Tibial nerve (tissue), 4 donors: ENCODE results near the gene PLEKHA6. TPM values are rescaled to one million over a fixed set of nuclear protein-coding genes. Genes with fewer than 3 reads are reported as not detected.

Source experiments
- DNase-seq, 2 donors: peaks; one replicate each; pipeline ENCODE4 v3.0.0-alpha.2; 2019; ENCODE audit warnings: low spot score in 2 of 2
- H3K27ac ChIP-seq, 4 donors: fragments of 200-600 bp; sonication (generic) in 3 of 4; one replicate each; pipeline ENCODE4 v1.5.1; 2017 to 2019; ENCODE audit warnings: mild to moderate bottlenecking in 1 of 4
- H3K27me3 ChIP-seq, 2 donors: fragments of 200-600 bp; sonication (generic) in 1 of 2; one replicate each; pipeline versions ENCODE4 v1.5.1 to v1.6.0; 2017 to 2019
- H3K36me3 ChIP-seq, 3 donors: fragments of 200-600 bp; sonication (generic); one replicate each; pipeline ENCODE4 v1.5.1; 2018 to 2019
- H3K4me1 ChIP-seq, 4 donors: fragments of 200-600 bp; sonication (generic) in 3 of 4; one replicate each; pipeline ENCODE4 v1.5.1; 2017 to 2019
- H3K4me3 ChIP-seq, 4 donors: fragments of 200-600 bp; sonication (generic) in 3 of 4; one replicate each; pipeline ENCODE4 v1.5.1; 2017 to 2019; ENCODE audit warnings: mild to moderate bottlenecking in 1 of 4, moderate library complexity in 1 of 4
- H3K9me3 ChIP-seq, 4 donors: fragments of 200-600 bp; sonication (generic) in 3 of 4; one replicate each; pipeline ENCODE4 v1.5.1; 2017 to 2019
- EP300 ChIP-seq, 2 donors: sonication (generic); formaldehyde crosslinking; IDR thresholded peaks; one replicate each; pipeline ENCODE4 v1.6.1; 2017; ENCODE audit warnings: antibody characterized with exemption in 2 of 2, mild to moderate bottlenecking in 1 of 2
- POLR2A ChIP-seq, 2 donors: fragments of 450-650 bp; IDR thresholded peaks; one replicate each; pipeline ENCODE4 v1.6.1; 2017; ENCODE audit warnings: antibody characterized with exemption in 2 of 2, mild to moderate bottlenecking in 2 of 2, moderate library complexity in 2 of 2
- WGBS, 2 donors: methylation state at CpG; one replicate each; pipeline ENCODE4 v1.1.5; 2018; 5-methylcytosine and 5-hydroxymethylcytosine counted together
- small RNA-seq: library from RNA; depleted of rRNA; stranded (forward); fragments of <200 nt; gene quantifications from one replicate; pipeline ENCODE3, GENCODE V24; 2016
- total RNA-seq, 4 donors: library from RNA; depleted of rRNA; stranded (reverse); fragments of >200 nt; gene quantifications; one replicate each; pipeline ENCODE4 v1.1.0, GENCODE V29; 2016
- TF ChIP-seq, protein P1 (sequence below), 5 experiments: fragments of 200-600 bp in 3 of 5; fragments of 450-650 bp in 2 of 5; sonication (generic) in 3 of 5; IDR thresholded peaks; one replicate each; pipeline ENCODE4 v1.5.1; 2016 to 2019; ENCODE audit warnings: antibody characterized with exemption in 5 of 5, mild to moderate bottlenecking in 3 of 5, moderate library complexity in 2 of 5

PLEKHA6 gene
- total RNA-seq, 4 donors from 2014 or later, result 6.6 to 13.9 (median 12.1) TPM

GRCh38 chr1:204172404-204173029, 187.2 kb downstream of the PLEKHA6 start:
- WGBS, 2 donors, result 86 to 95% methylated on average over 2 of the region's 2 CpGs
- Histone ChIP-seq H3K9me3 (peaks cover 0 to 25% (median 6%) of the 10 kb centered on the region in 4 donors), H3K4me3 (no peak overlapping the region), H3K4me1 (no peaks in the 10 kb centered on the region), H3K27me3 (peaks cover 0 to 14% of the 10 kb centered on the region in 2 donors), H3K27ac (no peak overlapping the region), H3K36me3 (no peaks in the 10 kb centered on the region)
- TF ChIP-seq, protein P1, sequence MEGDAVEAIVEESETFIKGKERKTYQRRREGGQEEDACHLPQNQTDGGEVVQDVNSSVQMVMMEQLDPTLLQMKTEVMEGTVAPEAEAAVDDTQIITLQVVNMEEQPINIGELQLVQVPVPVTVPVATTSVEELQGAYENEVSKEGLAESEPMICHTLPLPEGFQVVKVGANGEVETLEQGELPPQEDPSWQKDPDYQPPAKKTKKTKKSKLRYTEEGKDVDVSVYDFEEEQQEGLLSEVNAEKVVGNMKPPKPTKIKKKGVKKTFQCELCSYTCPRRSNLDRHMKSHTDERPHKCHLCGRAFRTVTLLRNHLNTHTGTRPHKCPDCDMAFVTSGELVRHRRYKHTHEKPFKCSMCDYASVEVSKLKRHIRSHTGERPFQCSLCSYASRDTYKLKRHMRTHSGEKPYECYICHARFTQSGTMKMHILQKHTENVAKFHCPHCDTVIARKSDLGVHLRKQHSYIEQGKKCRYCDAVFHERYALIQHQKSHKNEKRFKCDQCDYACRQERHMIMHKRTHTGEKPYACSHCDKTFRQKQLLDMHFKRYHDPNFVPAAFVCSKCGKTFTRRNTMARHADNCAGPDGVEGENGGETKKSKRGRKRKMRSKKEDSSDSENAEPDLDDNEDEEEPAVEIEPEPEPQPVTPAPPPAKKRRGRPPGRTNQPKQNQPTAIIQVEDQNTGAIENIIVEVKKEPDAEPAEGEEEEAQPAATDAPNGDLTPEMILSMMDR (IDR thresholded peaks at IDR 0.05), result no peak
- TF ChIP-seq EP300 (IDR thresholded peaks at IDR 0.05), result no peak
- TF ChIP-seq POLR2A (IDR thresholded peaks at IDR 0.05), result no peak
- no peak for DNase-seq

- H3K4me3 ChIP-seq, result no peak overlapping the region
- DNase-seq, result no peak
- peaks cover 0 to 25% (median 6%) of the 10 kb centered on the region in 4 donors for H3K9me3 ChIP-seq
- no peaks in the 10 kb centered on the region for H3K36me3 ChIP-seq
- TF ChIP-seq, protein P1 (IDR thresholded peaks at IDR 0.05), result no peak
- no peak for TF ChIP-seq POLR2A (IDR thresholded peaks at IDR 0.05)
- no peak for TF ChIP-seq EP300 (IDR thresholded peaks at IDR 0.05)
- no peaks in the 10 kb centered on the region for H3K4me1 ChIP-seq
- peaks cover 0 to 13% of the 10 kb centered on the region in 2 donors for H3K27me3 ChIP-seq
- no peak overlapping the region for H3K27ac ChIP-seq
- 51 to 59% methylated on average over 4 of the region's 4 CpGs for WGBS, 2 donors
These were observed 188.0 kb downstream of the PLEKHA6 start for GRCh38 chr1:204171751-204172178.

- Histone ChIP-seq H3K4me3 (no peak overlapping the region), H3K27me3 (peaks cover 0 to 15% of the 10 kb centered on the region in 2 donors), H3K36me3 (no peaks in the 10 kb centered on the region), H3K27ac (no peak overlapping the region), H3K4me1 (no peaks in the 10 kb centered on the region), H3K9me3 (peaks cover 0 to 25% (median 6%) of the 10 kb centered on the region in 4 donors)
- TF ChIP-seq POLR2A (IDR thresholded peaks at IDR 0.05) (no peak), EP300 (IDR thresholded peaks at IDR 0.05) (no peak)
- TF ChIP-seq, protein P1 (IDR thresholded peaks at IDR 0.05), result no peak
- DNase-seq, result no peak
- WGBS, 2 donors, result 93% methylated on average over 3 of the region's 3 CpGs
These were observed 189.1 kb downstream of the PLEKHA6 start for GRCh38 chr1:204170494-204171155.

DNA sequence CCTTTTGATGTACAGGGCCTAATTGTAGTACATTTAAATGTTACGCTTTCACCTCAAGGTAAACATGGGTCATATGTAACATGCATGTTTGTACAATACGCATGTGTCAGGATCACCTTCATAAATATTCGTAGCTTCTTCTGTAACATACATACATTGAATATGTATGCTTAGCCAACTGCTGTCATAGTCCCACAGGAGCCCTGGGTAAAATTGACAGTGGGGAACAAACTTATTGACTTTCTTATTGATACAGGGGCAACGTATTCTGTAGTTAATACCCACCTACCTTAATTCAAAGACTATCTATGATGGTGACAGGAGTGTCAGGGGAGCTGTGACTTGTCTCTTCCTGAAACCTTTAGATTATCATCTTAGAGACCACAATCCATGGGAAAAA, 189.9 kb downstream of the PLEKHA6 start:
- TF ChIP-seq, protein P1 (IDR thresholded peaks at IDR 0.05), result no peak
- TF ChIP-seq POLR2A (IDR thresholded peaks at IDR 0.05), result no peak
- TF ChIP-seq EP300 (IDR thresholded peaks at IDR 0.05), result no peak
- H3K4me1 ChIP-seq, result no peaks in the 10 kb centered on the region
- H3K36me3 ChIP-seq, result no peaks in the 10 kb centered on the region
- no peak for DNase-seq
- H3K9me3 ChIP-seq, result peaks cover 0 to 25% (median 6%) of the 10 kb centered on the region in 4 donors
- 75 to 86% methylated on average over 4 of the region's 4 CpGs for WGBS, 2 donors
- peaks cover 0 to 7% of the 10 kb centered on the region in 2 donors for H3K27me3 ChIP-seq
- H3K4me3 ChIP-seq, result no peak overlapping the region
- no peak overlapping the region for H3K27ac ChIP-seq

Small RNA genes within 50 kb of the gene (small RNA-seq; reads per million reads assigned to genes)
- not detected for gene AL606489.2

Other genes with a start within 250 kb of the PLEKHA6 start
- gene ETNK2, start 207.9 kb downstream of the PLEKHA6 start, total RNA-seq, result 10 to 100 TPM; 24.6 to 95.2 (median 67.8) TPM
- not detected for gene REN, start 193.6 kb downstream of the PLEKHA6 start, total RNA-seq
- gene KISS1, start 163.4 kb downstream of the PLEKHA6 start, total RNA-seq, result not detected
- not detected for gene GOLT1A, start 145.9 kb downstream of the PLEKHA6 start, total RNA-seq
- gene PPP1R15B, start 51.9 kb upstream of the PLEKHA6 start, total RNA-seq, result 10 to 100 TPM; 42.9 to 59.9 (median 49.2) TPM
- 10 to 100 TPM; 18.0 to 67.2 (median 32.5) TPM for gene PIK3C2B, start 134.9 kb upstream of the PLEKHA6 start, total RNA-seq
- 100 to 1,000 TPM in 2 of 4 donors, 10 to 100 TPM in 2; 83.0 to 113 (median 101) TPM for gene MDM4, start 156.5 kb upstream of the PLEKHA6 start, total RNA-seq